ENCODE results near the gene CTTN.

The CTTN gene

DNA sequence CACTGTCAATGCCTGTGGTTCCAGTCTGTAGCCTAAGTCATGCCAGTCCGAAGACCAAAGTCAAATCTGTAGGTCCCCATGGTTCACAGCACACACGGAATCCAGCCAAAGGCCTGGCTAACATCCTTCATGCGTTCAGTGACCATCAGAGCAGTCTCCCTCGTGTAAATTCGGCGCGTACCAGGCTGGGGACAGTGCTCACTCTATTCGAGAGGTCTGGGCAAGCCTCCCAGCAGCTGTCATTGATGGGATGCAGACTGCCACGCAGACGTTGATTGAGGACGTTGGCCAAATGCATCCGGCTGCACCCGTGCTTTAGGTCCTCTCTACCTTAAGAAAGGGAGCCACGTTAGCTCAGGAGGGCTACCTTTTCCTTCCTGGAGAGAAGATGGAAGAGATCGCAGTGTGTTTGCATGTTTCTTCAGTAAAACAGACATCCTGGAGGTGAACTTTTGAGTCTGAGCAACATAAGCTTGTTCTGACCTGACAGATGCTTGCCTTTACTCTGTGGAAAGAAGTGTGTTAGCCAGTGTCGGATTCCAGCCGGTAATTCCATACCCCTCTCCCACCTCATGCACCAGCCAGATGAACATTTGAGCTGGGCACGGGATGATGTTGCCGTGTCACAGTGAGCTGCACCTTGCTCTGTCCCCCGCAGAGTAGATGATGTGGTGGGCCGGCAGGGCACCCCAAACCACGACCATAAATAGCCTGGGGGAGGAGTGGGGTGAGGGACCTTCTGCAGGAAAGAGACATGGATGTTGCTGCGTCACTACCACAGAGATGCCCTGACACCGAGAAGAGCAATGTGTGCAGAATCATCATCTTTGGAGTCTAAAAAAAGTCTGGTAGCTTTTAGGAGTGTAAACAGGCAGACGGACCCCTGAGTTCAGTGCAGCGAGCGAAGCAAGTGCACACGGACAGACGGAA, 12.2 kb downstream of the CTTN start:
- no peak for DNase-seq

- no peak for DNase-seq
Observed at GRCh38 chr11:70411713-70412452, 13.6 kb downstream of the CTTN start.

- DNase-seq = no peak
Observed at GRCh38 chr11:70413151-70413550, 14.8 kb downstream of the CTTN start.

DNA sequence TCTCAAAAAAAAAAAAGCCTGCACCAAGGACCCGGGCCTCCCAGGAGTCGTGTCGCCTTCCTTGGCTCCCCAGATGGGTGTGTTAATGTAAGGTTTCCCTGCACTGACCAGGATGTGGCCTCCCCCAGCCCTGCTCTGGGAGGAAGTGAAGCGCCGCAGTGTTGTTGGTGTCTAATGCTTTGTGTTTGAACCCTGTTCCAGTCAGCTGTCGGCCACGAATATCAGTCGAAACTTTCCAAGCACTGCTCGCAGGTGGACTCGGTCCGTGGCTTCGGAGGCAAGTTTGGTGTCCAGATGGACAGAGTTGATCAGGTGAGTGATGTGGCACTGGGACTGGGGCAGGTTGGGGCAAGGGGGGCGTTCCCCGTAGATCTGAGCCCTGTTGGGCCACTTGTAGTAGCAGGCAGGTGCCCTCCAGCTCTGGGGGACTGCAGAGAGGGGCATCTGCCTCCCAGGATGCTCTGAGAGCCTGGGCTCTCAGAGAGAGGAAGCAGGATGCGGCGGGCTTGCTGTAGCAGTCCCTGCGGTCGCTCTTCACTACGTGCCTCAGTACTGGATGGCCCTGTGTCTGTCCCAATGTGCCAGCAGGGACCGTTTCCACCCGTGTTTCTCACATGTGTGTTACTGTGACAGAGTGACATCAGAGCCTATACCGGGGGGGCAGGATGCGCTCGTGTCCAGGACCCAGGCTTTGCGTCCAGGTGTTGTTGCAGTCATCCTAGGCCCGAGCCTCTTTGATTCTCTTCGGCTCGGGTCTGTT, 16.2 kb downstream of the CTTN start:
- DNase-seq = no peak

DNA sequence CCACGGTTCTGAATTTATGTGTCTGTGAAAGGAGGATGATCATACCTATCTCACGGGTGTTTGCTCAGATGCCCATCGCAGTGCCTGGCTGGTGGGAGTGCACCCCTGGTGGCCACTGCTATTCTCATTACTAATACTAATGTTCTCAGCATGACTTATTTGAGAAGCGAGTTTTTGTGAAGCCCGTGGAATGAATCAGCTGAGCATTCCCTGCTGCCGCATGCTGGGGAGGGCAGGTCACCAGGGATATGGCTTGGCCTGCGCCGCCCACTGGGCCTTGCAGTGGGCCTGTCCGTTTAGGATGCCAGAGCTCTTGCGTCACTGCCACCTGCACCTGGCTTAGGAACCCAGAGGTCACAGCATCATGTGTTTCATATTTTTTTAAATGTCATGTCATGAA, 16.9 kb downstream of the CTTN start:
- DNase-seq = no peak

DNA sequence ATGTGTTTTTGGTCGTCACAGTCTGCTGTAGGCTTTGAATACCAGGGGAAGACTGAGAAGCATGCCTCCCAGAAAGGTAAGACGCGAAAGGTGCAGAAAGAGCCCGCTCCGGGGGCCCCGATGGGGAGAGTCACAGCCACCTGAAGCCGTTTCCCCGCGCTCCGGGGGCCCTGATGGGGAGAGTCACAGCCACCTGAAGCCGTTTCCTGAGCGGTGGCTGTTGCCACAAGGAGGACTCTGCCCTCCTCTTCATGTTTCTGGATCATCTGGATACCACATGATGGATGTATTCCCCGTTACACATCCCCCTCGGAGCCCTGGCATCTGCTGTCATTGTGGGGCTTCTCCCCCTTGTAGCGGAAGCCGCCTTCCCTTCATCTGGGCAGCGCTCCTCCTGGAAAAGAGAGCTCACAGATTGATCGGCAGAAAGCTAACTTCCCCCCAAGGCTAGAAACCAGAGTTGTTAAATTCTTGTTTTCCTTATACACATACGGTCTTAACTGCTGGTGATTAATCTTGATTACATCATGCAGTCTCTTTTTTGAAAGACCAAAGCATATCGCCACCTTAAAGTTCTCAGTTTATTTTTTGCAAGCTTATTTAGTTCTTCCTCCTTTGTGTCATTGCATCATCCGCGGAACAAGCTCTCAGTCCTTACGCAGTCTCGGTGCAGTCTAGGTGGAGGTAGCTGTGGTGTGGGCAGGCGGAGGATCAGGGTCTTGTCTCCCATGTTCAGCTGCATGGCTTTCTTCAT, 17.5 kb downstream of the CTTN start:
- DNase-seq = no peak

- no peak for DNase-seq
Observed at GRCh38 chr11:70416881-70417280, 18.6 kb downstream of the CTTN start.

- DNase-seq = no peak
Observed at GRCh38 chr11:70418130-70418529, 19.8 kb downstream of the CTTN start.

DNA sequence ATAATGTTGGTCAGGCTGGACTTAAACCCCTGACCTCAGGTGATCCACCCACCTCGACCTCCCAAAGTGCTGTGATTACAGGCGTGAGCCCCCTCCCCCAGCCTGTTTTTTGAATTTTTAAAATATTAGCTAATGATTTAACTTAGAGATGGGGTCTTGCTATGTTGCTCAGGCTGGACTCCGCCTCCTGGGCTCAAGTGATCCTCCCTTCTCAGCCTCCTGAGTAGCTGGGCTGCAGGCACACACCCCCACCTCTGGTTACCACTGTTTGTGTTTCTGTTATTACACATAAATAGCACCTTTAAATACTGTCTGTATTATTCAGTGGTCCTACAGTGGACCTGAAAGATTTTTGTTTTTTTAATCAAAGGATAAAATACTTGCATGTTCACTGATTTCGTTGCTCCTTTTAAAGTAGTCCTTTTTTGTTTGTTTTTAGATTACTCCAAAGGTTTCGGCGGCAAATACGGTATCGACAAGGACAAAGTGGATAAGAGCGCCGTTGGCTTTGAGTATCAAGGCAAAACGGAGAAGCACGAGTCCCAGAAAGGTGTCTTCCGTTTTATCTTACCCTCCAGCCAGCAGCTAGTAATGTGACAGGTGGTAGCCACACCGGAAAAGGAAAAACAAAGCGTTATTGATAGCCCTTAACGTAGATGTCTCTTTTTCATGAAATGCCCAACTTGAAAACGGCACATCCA, 21.1 kb downstream of the CTTN start:
- no peak for DNase-seq

- no peak for DNase-seq
Observed at GRCh38 chr11:70420008-70420464, 21.7 kb downstream of the CTTN start.

DNA sequence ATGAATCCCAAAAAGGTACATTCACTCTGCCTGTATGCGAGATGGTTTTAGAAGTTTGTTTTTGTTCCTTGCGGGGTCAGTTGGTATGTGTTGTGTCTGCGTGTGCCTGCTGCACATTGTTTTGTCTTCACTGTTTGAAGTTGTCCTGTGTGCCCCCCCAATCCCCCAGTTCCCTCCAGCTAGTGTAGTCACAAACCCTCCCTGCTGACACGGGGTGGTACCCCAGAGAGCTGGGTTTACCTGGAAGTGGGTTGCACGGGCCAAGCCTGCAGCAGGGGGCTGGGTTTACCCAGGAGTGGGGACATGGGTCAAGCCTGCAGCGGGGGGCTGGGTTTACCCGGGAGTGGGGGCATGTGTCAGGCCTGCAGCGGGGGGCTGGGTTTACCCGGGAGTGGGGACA, 22.2 kb downstream of the CTTN start:
- no peak for DNase-seq

GRCh38 chr11:70421123-70421522, 22.8 kb downstream of the CTTN start:
- DNase-seq = no peak

GRCh38 chr11:70422692-70423522, 24.6 kb downstream of the CTTN start:
- no peak for DNase-seq

GRCh38 chr11:70423523-70424505, 25.5 kb downstream of the CTTN start:
- DNase-seq = no peak

GRCh38 chr11:70424765-70425344, 26.5 kb downstream of the CTTN start:
- DNase-seq = no peak

GRCh38 chr11:70427436-70427835, 29.1 kb downstream of the CTTN start:
- no peak for DNase-seq

- DNase-seq = no peak
Observed at GRCh38 chr11:70428701-70429427, 30.5 kb downstream of the CTTN start.

- DNase-seq = no peak
Observed at GRCh38 chr11:70429428-70429705, 31.0 kb downstream of the CTTN start.

Data from NCI-H774 (cell line).